Stimulated activated CD8-positive, alpha-beta memory T cell treated with anti-CD3 and anti-CD28 coated beads, Interleukin-7, amount 100 ng/mL, for 4 hours (primary cell): ENCODE measurements around the gene OSBP.
"Not testable (repeated sequence)": the region's sequence is repeated elsewhere in the genome, so short reads cannot be mapped to it uniquely, and the experiment has no call there.

Experiments used
- DNase-seq, 2 donors: peaks; one replicate each; pipeline ENCODE4 v3.0.0-alpha.2; 2020; ENCODE audit warnings: low read depth in 2 of 2

Gene OSBP

DNA sequence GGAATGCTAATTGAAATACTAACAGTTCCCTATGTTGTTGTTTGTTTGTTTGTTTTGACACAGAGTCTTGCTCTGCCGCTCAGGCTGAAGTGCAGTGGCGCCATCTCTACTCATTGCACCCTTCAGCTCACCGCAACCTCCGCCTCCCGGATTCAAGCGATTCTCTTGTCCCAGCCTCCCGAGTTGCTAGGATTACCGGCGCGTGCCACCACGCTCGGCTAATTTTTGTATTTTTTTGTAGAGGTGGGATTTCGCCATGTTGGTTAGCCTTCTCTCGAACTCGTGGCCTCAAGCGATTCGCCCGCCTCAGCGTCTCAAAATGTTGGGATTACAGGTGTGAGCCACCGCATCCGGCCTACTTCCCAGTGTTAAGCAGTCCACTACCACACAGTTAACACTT, 62.3 kb downstream of the OSBP start:
- no peak for DNase-seq

GRCh38 chr11:59552844-59553243, 62.7 kb downstream of the OSBP start:
- DNase-seq, result no peak

GRCh38 chr11:59551659-59552521, 63.7 kb downstream of the OSBP start:
- DNase-seq, result no peak

DNA sequence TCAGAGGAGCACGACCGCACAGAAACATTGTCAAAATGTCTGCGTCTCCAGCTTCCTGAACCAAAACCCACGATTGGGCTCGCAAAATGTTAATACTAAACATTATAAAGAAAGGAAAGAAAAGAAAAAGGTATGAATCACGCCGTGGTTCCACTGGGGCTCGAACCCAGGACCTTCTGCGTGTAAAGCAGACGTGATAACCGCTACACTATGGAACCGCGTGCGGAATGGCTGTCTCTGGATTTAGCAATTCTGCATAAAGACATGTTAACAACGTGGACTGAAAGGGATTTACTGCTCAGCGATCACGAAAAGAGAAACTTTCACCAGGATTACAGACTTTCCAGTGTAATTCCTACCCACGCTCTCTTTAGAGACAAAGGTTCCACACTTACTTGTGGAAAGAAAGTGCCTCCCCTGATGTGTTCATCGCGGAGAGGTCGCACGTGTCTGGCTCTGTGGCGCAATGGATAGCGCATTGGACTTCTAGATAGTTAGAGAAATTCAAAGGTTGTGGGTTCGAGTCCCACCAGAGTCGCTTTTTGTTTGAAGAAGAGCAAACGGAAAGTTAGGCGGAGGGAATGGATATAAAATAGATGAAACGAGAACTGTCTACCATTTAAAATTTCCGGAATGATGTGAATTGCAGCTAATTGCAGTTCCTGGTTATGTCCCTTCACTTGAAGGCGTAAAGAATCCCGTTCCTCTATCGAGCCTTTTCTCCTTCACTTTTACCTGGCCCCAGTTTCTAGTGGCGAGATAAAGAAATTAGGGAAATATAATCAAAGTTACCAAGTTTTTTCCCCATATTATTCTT, 64.5 kb downstream of the OSBP start:
- DNase-seq, result peak; percentile 58 to 72

DNA sequence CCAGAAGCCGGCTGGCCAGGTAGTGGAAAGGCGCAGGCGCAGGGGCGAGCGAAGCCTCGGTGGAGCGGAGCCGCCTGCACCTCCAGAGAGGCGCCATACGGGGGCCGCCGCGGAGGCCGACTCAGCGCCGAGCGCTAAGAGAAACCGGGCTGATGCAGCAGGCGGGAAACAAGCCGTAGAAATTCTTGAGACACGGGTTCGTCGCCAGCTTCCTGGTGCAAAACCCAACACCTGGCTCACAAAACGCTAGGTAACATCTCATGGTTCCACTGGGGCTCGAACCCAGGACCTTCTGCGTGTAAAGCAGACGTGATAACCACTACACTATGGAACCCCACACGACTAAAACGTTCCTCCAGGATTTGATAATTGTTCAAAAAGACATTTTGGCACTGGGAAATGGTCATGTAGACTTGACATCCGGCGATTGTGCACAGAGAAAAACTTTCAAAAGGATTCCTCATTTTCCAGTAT, 65.2 kb downstream of the OSBP start:
- DNase-seq, result peak; percentile 83

DNA sequence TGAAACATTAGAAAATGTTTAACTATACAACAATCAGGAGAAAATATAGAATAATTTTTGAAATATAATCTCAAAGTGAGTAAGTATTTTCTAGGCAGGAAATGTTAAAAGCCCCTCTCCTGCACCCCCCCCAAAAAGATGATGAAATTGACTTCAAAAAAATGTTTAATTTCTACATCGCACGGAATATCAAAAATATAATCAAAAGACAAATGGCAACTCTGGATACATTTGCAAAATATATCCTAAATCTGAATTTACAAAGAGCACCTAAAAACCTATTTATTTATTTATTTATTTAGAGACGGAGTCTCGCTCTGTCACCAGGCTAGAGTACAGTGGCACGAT, 67.3 kb downstream of the OSBP start:
- DNase-seq, result no peak

GRCh38 chr11:59547605-59548308, 67.8 kb downstream of the OSBP start:
- not testable (repeated sequence) for DNase-seq

- no peak for DNase-seq
Measured at GRCh38 chr11:59545179-59546020, 70.2 kb downstream of the OSBP start.

DNA sequence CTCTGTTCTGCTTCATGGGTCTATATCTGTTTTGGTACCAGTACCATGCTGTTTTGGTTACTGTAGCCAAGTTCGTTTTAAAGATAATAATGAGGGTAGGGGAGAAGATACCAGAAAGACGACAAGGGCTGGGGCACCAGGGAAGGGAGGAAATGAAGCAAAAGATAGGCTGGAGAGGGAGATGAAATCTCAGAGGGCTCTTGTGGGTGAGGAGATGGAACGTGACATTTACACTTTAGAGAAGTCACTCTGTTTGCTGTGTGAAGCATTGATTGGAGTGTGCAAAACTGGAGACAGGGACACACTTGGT, 70.8 kb downstream of the OSBP start:
- no peak for DNase-seq

DNA sequence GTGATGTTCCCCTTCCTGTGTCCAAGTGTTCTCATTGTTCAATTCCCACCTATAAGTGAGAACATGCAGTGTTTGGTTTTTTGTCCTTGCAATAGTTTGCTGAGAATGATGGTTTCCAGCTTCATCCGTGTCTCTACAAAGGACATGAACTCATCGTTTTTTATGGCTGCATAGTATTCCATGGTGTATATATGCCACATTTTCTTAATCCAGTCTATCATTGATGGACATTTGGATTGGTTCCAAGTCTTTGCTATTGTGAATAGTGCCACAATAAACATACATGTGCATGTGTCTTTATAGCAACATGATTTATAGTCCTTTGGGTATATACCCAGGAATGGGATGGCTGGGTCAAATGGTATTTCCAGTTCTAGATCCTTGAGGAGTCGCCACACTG, 71.9 kb downstream of the OSBP start:
- not testable (repeated sequence) for DNase-seq

DNA sequence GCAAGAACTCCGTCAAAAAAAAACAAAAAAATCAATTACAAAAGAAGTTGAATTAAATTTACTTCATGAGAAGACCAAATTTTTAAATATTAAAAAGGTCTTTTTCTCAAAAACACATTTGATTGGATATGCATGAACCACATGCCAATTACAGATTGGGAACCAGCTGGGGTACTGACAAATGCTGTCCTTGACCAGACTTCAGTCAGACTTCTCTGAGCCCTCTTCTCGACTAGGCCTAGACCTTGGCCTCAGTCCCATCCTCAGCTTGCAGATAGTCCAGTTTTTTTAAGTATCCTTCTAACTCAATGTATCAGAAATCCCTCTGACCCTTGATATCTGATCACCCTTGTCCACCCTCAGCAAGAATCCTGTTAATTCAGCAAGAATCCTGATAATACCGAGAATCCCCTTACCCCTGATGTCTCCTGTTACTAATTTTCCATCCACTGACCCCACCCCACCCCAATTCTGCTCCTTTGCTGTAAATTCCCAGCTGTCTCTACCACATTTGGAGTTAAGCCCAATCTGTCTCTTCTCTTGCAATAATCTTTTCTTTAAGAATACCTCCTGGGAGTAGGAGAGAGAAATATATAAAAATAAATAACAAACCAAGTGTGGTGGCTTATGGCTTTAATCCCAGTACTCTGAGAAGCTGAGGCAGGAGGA, 73.3 kb downstream of the OSBP start:
- no peak for DNase-seq

DNA sequence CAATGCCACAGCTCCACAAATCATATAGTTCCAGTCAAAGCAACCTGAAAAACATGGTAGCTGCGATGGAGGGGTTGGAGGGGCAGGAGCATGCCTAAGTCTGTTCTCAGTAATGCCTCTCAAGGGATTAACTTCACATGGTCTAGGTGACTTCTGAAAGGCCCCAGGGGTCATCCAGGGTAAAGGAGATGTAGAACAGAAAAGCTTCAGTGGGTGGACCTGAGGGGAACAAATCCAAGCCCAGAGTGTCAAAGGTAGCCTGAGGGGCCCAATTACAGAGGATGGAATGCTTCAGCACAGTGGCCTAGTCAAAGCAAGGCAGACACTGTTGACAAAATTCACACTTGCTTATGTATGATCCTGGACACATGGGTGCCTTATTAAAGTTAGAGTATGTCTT, 80.9 kb downstream of the OSBP start:
- no peak for DNase-seq

- no peak for DNase-seq
Measured at GRCh38 chr11:59532620-59533019, 83.0 kb downstream of the OSBP start.

DNA sequence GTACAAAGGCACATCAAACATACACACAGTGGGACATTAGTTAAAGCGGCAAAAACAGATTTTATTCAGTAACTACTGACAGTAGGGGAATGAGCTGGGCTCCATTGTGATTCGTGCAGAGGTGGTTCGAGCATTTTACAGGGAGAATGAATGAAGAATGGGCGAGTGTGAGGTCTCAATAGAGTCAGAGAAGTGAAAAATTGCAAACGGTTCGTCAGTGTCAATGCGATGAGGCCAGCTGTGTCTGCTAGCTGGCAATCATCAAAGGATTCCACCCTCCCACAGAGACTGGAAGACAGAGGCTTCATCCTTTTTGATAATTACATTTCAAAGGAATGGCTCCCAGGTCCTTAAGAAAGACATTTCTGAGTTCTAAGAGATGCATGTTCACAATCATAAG, 86.9 kb downstream of the OSBP start:
- no peak for DNase-seq
